HUES6 (cell line): ENCODE measurements around the gene C22orf15.
A peak's percentile ranks its signal among the peaks of the same experiment; 100 is the strongest.

ENCODE experiments used
- H3K27ac ChIP-seq: 2 replicates; pipeline ENCODE4 v1.7.0; 2013; ENCODE audit warnings: low read depth, mild to moderate bottlenecking, low read length, inconsistent platforms
- H3K27me3 ChIP-seq: 2 replicates; pipeline ENCODE4 v1.6.1; 2013; ENCODE audit warnings: low read length; ENCODE audit not compliant: control insufficient read depth, insufficient read depth
- H3K36me3 ChIP-seq: 2 replicates; pipeline ENCODE4 v1.6.1; 2013; ENCODE audit warnings: low read length; ENCODE audit not compliant: control insufficient read depth, insufficient read depth
- H3K4me1 ChIP-seq: 2 replicates; pipeline ENCODE4 v1.6.1; 2013; ENCODE audit warnings: low read length; ENCODE audit not compliant: control insufficient read depth, insufficient read depth
- H3K4me3 ChIP-seq: 2 replicates; pipeline ENCODE4 v1.5.1; 2013; ENCODE audit warnings: low read depth, low read length
- H3K9ac ChIP-seq: one replicate; pipeline ENCODE4 v1.6.1; 2013; ENCODE audit warnings: mild to moderate bottlenecking, low read length
- H3K9me3 ChIP-seq: 2 replicates; pipeline ENCODE4 v1.6.1; 2013; ENCODE audit warnings: low read depth, low read length; ENCODE audit not compliant: control insufficient read depth, insufficient read depth

Gene C22orf15

DNA sequence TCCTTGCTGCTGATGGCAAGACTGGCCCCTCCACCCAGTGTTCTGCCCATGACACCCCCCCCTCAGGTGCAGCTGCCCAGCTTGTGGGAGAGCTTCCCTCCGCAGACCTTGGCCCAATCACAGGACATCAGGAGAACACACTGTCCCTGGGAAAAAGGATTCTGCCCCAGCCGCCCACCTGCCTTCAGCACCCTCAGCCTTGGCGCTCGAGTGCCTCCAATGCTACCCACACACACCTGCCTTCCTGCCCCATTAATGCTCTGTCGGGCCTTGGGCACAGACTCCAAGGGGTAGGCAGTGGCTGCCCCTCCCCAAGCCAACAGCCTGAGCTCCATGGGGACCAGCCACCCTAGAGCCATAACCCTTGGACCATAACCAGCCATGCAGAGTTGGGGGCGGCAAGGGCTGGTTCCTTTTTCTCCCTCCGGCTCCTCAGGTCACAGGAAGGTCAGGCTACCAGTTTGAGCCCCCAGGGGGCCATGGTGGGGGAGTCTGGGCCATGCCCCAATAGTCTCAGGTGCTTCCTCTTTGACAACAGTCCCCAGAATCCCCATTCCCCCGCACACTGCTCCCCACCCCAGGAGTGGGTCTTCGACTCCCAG is 10.6 kb upstream of the C22orf15 start:
- Histone ChIP-seq H3K27me3 (no peaks in the 10 kb centered on the region), H3K36me3 (no peaks in the 10 kb centered on the region), H3K9ac (no peak overlapping the region), H3K27ac (no peak overlapping the region), H3K9me3 (no peaks in the 10 kb centered on the region), H3K4me1 (peaks cover 14% of the 10 kb centered on the region), H3K4me3 (peak overlapping the region; percentile 98; the same call in 1 of the 2 replicates)

- Histone ChIP-seq H3K4me1 (peaks cover 14% of the 10 kb centered on the region), H3K27me3 (no peaks in the 10 kb centered on the region), H3K27ac (no peak overlapping the region), H3K9me3 (no peaks in the 10 kb centered on the region), H3K36me3 (no peaks in the 10 kb centered on the region), H3K4me3 (no peak overlapping the region), H3K9ac (no peak overlapping the region)
Measured at GRCh38 chr22:23752750-23753149, 10.0 kb upstream of the C22orf15 start.

DNA sequence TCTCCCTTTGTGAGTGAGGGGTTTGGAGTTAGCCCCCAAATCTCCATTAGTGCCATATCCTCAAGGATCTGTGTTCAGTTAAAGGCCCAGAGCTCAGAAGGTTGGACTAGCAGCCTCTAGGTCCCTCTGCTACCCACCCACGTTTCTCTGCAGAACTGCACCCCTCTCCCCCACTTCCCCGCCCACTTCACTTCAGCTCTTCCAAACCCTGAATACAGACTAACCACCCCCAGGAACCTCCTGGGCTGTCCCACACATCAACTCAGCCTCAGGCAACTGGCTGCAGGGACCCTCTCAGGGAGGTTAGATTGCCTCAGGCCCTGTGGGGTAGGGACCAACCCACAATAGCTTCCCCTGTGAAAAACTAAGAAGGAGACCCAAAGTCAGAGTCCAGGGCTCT is 9.4 kb upstream of the C22orf15 start:
- H3K9me3 ChIP-seq: no peaks in the 10 kb centered on the region
- H3K4me3 ChIP-seq: no peak overlapping the region
- no peaks in the 10 kb centered on the region for H3K27me3 ChIP-seq
- H3K4me1 ChIP-seq: peaks cover 14% of the 10 kb centered on the region
- H3K27ac ChIP-seq: no peak overlapping the region
- no peak overlapping the region for H3K9ac ChIP-seq
- no peaks in the 10 kb centered on the region for H3K36me3 ChIP-seq

GRCh38 chr22:23754220-23754919 is 8.4 kb upstream of the C22orf15 start, which contains the start of gene VPREB3:
Gene VPREB3, minus strand, starts transcription at chr22:23754425. Its CDS starts 62 bp downstream, at chr22:23754363.
- peaks cover 14% of the 10 kb centered on the region for H3K4me1 ChIP-seq
- no peak within 1 kb of the TSS for H3K9ac ChIP-seq
- no peaks in the 10 kb centered on the region for H3K9me3 ChIP-seq
- H3K27me3 ChIP-seq: no peaks in the 10 kb centered on the region
- H3K36me3 ChIP-seq: no peaks in the 10 kb centered on the region
- H3K27ac ChIP-seq: no peak within 1 kb of the TSS
- no peak within 1 kb of the TSS for H3K4me3 ChIP-seq

DNA sequence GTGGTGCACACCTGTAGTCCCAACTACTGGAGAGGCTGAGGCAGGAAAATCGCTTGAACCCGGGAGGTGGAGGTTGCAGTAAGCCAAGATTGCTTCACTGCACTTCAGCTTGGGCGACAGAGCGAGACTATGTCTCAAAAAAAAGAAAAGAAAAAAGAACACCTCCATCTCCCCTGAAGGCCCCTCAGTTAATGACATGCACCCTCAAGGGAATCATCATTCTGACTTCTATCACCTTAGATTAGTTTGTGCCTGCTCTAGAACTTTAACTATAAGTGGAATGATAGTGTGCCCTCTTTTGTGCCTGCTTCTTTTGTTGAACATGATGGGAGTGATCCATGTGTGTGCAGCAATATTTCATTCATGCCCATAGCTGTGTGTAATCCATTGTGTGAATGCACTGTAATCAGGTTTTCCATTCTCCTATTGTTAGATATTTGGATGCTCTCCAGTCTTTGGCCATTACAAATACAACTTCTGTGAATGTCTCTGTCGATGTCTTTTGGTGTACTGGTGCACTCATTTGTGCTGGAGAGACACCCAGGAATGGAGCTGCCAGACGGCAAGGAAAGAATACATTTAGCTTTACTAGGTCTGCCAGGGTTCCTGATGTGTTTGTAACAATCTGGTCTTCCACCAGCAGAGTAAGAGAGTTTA is 7.7 kb upstream of the C22orf15 start:
- Histone ChIP-seq H3K9ac (no peak overlapping the region), H3K36me3 (no peaks in the 10 kb centered on the region), H3K4me3 (no peak overlapping the region), H3K27ac (no peak overlapping the region), H3K9me3 (no peaks in the 10 kb centered on the region), H3K27me3 (no peaks in the 10 kb centered on the region), H3K4me1 (peaks cover 8% of the 10 kb centered on the region; the same call in 1 of the 2 replicates)

- H3K27ac ChIP-seq: no peak overlapping the region
- no peaks in the 10 kb centered on the region for H3K27me3 ChIP-seq
- no peak overlapping the region for H3K9ac ChIP-seq
- no peaks in the 10 kb centered on the region for H3K36me3 ChIP-seq
- peaks cover 8% of the 10 kb centered on the region; the same call in 1 of the 2 replicates for H3K4me1 ChIP-seq
- H3K4me3 ChIP-seq: no peak overlapping the region
- H3K9me3 ChIP-seq: no peaks in the 10 kb centered on the region
Measured at GRCh38 chr22:23755711-23756110, 7.1 kb upstream of the C22orf15 start.

GRCh38 chr22:23756891-23757290 is 5.9 kb upstream of the C22orf15 start:
- H3K4me3 ChIP-seq: no peak overlapping the region
- H3K4me1 ChIP-seq: peaks cover 8% of the 10 kb centered on the region; the same call in 1 of the 2 replicates

DNA sequence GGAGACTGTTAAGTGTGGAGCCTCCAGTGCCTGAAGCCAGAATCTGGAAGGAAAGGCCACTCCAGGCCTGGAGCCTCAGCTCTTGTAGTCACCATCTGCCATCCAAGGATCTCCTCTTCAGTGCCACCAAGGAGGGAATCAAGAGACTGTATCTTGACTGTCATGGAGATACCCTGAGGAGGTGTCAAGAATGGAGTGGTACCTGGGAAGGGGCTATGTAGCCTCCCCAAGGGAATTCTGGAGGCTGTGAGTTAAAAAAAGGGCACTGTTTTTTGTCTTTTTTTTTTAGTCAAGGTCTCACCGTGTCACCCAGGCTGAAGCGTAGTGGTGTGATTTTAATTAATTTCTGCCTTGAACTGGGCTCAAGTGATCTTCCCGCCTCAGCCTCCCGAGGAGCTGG is 3.2 kb upstream of the C22orf15 start:
- H3K4me1 ChIP-seq: peaks cover 24% of the 10 kb centered on the region
- no peak overlapping the region for H3K4me3 ChIP-seq
- H3K9ac ChIP-seq: no peak overlapping the region
- 0 out of 2 replicates have a peak, but pooled peaks cover 3% of the 10 kb centered on the region for H3K36me3 ChIP-seq
- no peaks in the 10 kb centered on the region for H3K27me3 ChIP-seq
- no peaks in the 10 kb centered on the region for H3K9me3 ChIP-seq
- H3K27ac ChIP-seq: no peak overlapping the region

More at GRCh38 chr22:23756891-23757290, 5.9 kb upstream of the C22orf15 start:
- no peaks in the 10 kb centered on the region for H3K36me3 ChIP-seq
- no peaks in the 10 kb centered on the region for H3K9me3 ChIP-seq
- H3K9ac ChIP-seq: no peak overlapping the region
- no peaks in the 10 kb centered on the region for H3K27me3 ChIP-seq
- no peak overlapping the region for H3K27ac ChIP-seq

- H3K27me3 ChIP-seq: no peaks in the 10 kb centered on the region
- H3K9ac ChIP-seq: no peak overlapping the region
- H3K4me1 ChIP-seq: peaks cover 25% of the 10 kb centered on the region
- H3K9me3 ChIP-seq: no peaks in the 10 kb centered on the region
- H3K4me3 ChIP-seq: no peak overlapping the region
- H3K27ac ChIP-seq: no peak overlapping the region
- H3K36me3 ChIP-seq: peaks cover 8% of the 10 kb centered on the region
Measured at GRCh38 chr22:23760056-23760455, 2.7 kb upstream of the C22orf15 start.

GRCh38 chr22:23763579-23763945 is 772 bp downstream of the C22orf15 start:
- H3K36me3 ChIP-seq: peaks cover 14% of the 10 kb centered on the region
- H3K27ac ChIP-seq: no peak overlapping the region
- H3K9me3 ChIP-seq: no peaks in the 10 kb centered on the region
- no peaks in the 10 kb centered on the region for H3K27me3 ChIP-seq
- no peak overlapping the region for H3K4me3 ChIP-seq
- no peak overlapping the region for H3K9ac ChIP-seq
- peaks cover 27% of the 10 kb centered on the region for H3K4me1 ChIP-seq

- peaks cover 1% of the 10 kb centered on the region for H3K27me3 ChIP-seq
- no peak overlapping the region for H3K9ac ChIP-seq
- peaks cover 27% of the 10 kb centered on the region for H3K4me1 ChIP-seq
- H3K36me3 ChIP-seq: peaks cover 14% of the 10 kb centered on the region
- H3K9me3 ChIP-seq: no peaks in the 10 kb centered on the region
- H3K4me3 ChIP-seq: no peak overlapping the region
- no peak overlapping the region for H3K27ac ChIP-seq
Measured at GRCh38 chr22:23763954-23764353, 1.2 kb downstream of the C22orf15 start.
